ENCODE data around the gene ZNF268.

The ZNF268 gene

DNA sequence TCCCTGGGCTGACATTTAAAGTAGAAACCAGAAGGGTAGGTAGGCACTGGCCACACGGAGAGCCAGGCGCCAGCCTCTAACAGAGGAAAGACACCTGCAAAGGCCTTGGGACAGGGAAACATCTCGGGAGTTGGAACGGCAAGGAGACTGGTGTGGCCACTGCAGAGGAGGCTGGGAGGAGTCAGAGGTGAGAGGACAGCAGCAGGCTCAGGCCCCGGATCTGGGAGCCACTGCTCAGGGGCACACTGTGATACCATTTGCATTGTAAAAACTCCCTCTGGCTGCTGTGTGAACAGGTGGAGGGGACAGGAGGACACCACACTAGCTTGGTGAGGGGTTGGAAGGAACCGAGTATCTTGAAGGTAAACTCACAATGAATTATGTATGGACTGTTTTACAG, 51.7 kb downstream of the ZNF268 start:
- in situ Hi-C loops (cut with HindIII; ENCODE audit: low sequenced_read_pairs) = no loop called here

DNA sequence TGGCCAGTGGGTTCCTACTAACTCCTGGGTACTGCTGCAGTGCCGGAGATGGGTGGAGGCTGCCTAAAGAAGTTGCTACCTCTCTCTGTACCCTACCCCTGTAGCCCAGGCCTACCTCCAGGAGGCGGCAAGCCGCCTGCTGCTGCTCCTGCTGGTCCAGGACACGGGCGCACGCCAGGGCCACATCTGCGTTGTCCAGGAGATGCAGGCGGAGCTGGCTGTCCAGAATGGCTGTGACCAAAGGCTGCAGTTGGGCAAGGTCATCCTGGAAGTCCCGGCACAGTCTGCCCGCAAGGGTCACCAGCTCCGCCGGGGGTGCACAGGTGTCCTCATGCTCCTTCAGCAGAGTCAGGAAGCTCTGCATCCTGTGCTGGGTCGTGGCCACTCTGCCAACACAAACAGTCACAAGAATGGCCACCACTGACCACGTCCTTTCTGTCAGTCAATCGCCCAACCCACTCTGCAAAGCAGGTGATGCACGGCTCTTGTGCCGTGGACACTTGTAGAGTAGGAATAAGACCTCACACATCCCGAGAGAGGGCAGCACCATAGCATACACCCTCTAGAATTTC, 52.8 kb downstream of the ZNF268 start:
- H3K4me3 ChIP-seq (ENCODE audit: low read depth, low read length) = no peak overlapping the region
- in situ Hi-C loops (cut with HindIII; ENCODE audit: low sequenced_read_pairs) = no loop called here
- TF ChIP-seq, protein P1, sequence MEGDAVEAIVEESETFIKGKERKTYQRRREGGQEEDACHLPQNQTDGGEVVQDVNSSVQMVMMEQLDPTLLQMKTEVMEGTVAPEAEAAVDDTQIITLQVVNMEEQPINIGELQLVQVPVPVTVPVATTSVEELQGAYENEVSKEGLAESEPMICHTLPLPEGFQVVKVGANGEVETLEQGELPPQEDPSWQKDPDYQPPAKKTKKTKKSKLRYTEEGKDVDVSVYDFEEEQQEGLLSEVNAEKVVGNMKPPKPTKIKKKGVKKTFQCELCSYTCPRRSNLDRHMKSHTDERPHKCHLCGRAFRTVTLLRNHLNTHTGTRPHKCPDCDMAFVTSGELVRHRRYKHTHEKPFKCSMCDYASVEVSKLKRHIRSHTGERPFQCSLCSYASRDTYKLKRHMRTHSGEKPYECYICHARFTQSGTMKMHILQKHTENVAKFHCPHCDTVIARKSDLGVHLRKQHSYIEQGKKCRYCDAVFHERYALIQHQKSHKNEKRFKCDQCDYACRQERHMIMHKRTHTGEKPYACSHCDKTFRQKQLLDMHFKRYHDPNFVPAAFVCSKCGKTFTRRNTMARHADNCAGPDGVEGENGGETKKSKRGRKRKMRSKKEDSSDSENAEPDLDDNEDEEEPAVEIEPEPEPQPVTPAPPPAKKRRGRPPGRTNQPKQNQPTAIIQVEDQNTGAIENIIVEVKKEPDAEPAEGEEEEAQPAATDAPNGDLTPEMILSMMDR (IDR thresholded peaks at IDR 0.05; ENCODE audit: low read depth, low read length, missing control alignments) = no peak
- no peak for DNase-seq (ENCODE audit: low read depth)

More for the DNA sequence above, 51.7 kb downstream of the ZNF268 start:
- H3K4me3 ChIP-seq (ENCODE audit: low read depth, low read length) = no peak overlapping the region
- no peak for DNase-seq (ENCODE audit: low read depth)
- TF ChIP-seq, protein P1 (IDR thresholded peaks at IDR 0.05; ENCODE audit: low read depth, low read length, missing control alignments) = no peak

DNA sequence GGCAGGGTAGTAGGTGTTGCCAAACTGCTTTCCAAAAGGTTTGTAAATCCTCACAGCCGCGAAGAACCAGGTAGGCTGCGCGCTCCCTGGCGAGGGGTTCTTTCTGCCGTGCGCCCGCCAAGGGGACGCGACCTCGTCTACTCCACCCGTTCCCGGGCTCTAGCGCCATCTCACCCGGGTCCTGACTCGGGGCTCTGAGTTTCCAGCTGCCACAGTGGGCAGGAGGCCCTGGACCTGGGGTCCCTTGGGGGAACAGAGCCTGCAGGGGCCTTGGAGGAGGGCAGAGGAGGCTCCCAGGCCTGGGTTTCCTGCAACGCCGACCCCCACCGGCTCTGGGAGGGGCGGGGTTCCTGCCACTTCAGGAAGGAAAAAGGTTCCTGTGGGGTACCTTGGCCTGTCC, 53.7 kb downstream of the ZNF268 start:
- no peak overlapping the region for H3K4me3 ChIP-seq (ENCODE audit: low read depth, low read length)
- TF ChIP-seq, protein P1 (IDR thresholded peaks at IDR 0.05; ENCODE audit: low read depth, low read length, missing control alignments) = no peak
- in situ Hi-C loops (cut with HindIII; ENCODE audit: low sequenced_read_pairs) = no loop called here
- DNase-seq (ENCODE audit: low read depth) = no peak

DNA sequence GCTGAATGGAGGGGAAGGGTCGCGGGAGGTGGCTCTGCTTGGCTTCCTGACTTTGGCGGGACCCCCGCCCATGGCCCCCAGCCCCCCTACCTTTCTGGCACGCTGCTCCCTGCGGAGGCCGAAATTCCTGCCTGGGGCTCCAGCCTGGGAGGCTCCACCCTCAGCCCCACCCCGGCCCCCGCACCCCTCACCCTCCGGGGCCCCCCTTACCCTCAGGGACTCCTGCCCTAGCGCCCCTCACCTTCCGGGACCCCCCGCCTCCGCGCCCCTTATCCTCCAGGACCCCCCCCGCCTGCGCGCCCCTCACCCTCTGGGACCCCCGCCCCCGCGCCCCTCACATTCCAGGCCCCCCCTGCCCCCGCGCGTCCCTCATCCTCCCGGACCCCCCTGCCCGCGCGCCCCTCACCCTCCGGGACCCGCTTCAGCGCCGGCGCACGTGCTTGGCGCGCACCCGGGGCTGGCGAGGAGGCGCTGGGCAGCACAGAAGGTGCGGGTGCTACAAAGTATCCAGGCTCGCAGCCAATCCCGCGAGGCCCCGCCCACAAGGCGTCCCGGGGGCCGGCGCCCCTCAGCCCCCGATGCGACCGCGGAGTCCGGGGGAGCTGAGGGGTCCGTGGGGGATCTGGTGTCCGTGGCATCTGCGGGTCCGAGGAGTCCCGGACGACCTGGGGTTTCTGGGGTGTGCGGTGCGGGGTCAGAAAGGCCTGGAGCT, 54.3 kb downstream of the ZNF268 start, which contains the start of gene ANHX:
ANHX (minus strand) TSS at position 477 of the 712 bp plus-strand sequence. CDS start 1,521 bp downstream, outside the sequence.
- DNase-seq (ENCODE audit: low read depth) = no peak
- no peak within 1 kb of the TSS for H3K4me3 ChIP-seq (ENCODE audit: low read depth, low read length)
- TF ChIP-seq, protein P1 (IDR thresholded peaks at IDR 0.05; ENCODE audit: low read depth, low read length, missing control alignments) = no peak
- in situ Hi-C loops (cut with HindIII; ENCODE audit: low sequenced_read_pairs) = no loop called here

DNA sequence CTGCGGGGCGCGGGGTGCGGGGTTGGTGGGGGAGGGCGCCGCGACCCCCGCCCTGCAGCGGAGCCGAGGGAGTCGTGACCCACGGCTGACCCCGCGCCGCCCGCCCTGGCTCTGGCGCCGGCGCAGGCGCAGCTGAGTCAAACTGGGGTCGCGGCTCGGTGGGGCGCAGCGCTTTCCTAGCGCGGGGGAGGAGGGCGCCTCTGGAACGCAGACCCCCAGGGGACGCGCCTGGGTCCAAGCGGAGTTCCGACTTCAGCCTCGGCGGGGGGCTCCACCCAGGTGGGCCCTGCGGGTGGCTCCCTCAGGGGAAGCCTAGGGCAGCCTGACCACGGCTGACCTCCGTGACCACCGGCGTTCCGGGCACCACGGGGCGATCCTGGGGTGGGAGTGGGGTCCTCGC, 54.8 kb downstream of the ZNF268 start:
- no peak for DNase-seq (ENCODE audit: low read depth)
- in situ Hi-C loops (cut with HindIII; ENCODE audit: low sequenced_read_pairs) = no loop called here
- H3K4me3 ChIP-seq (ENCODE audit: low read depth, low read length) = no peak overlapping the region
- TF ChIP-seq, protein P1 (IDR thresholded peaks at IDR 0.05; ENCODE audit: low read depth, low read length, missing control alignments) = no peak

DNA sequence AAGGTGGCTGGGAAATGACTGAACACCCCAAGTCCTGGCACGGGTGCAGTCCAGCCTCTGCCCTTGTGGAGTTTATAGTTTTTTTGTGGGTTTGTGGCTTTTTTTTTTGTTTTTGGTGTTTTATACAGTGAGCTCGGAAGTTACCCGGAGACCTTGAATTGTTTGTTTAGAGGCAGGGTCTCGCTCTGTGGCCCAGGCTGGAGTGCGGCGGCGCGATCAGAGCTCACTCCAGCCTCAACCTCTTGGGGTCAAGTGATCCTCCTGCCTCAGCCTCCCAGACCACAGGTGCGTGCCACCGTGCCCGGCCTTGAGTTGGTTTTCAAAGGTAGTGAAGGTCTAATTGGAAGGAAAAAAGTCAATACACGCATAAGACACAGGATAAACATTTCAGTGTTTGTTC, 55.3 kb downstream of the ZNF268 start:
- TF ChIP-seq, protein P1 (IDR thresholded peaks at IDR 0.05; ENCODE audit: low read depth, low read length, missing control alignments) = no peak
- no peak for DNase-seq (ENCODE audit: low read depth)
- in situ Hi-C loops (cut with HindIII; ENCODE audit: low sequenced_read_pairs) = no loop called here

More for the DNA sequence above, 55.3 kb downstream of the ZNF268 start:
- H3K4me3 ChIP-seq (ENCODE audit: low read depth, low read length) = no peak overlapping the region
